Natural killer cell (primary cell): Measurements from ENCODE around the gene PKP2. TPM values are rescaled to one million over a fixed set of nuclear protein-coding genes. Genes with fewer than 3 reads are reported as not detected.

Experiments
- ATAC-seq, 3 donors: fragments of 150-1000 bp in 2 of 3; fragments of 200-7000 bp in 1 of 3; cut with Tn5 transposase; 1 replicate in 1 of 3; 2 replicates in 2 of 3; pipeline ENCODE4 v1.10.0; 2021; ENCODE audit warnings: mild to moderate bottlenecking in 2 of 3, moderate library complexity in 2 of 3
- DNase-seq, 2 donors: peaks; one replicate each; pipeline versions ENCODE4 v3.0.0 to v3.0.0-alpha.2; 2013 to 2021; ENCODE audit warnings: mixed read lengths in 1 of 2
- H3K27ac ChIP-seq: one replicate; pipeline ENCODE4 v1.5.1; 2013; ENCODE audit warnings: mild to moderate bottlenecking, low read length
- H3K27me3 ChIP-seq: one replicate; pipeline ENCODE4 v1.6.1; 2013; ENCODE audit warnings: low read length; ENCODE audit not compliant: control insufficient read depth, insufficient read depth
- H3K36me3 ChIP-seq: one replicate; pipeline ENCODE4 v1.6.1; 2013; ENCODE audit warnings: low read length; ENCODE audit not compliant: control insufficient read depth, insufficient read depth
- H3K4me1 ChIP-seq: one replicate; pipeline ENCODE4 v1.6.1; 2013; ENCODE audit warnings: low read length; ENCODE audit not compliant: control insufficient read depth, insufficient read depth
- H3K4me3 ChIP-seq: one replicate; pipeline ENCODE4 v1.5.1; 2013; ENCODE audit warnings: low read length
- H3K9me3 ChIP-seq: one replicate; pipeline ENCODE4 v1.6.1; 2013; ENCODE audit warnings: low read length; ENCODE audit not compliant: control insufficient read depth, insufficient read depth
- H3K27ac Mint-ChIP-seq, 2 donors: one replicate each; pipeline ENCODE4 v1.8.0; 2022; ENCODE audit warnings: mild to moderate bottlenecking in 2 of 2, mixed read lengths in 2 of 2, moderate library complexity in 1 of 2
- H3K27me3 Mint-ChIP-seq, 2 donors: one replicate each; pipeline ENCODE4 v1.8.0; 2022; ENCODE audit warnings: low read depth in 2 of 2, mixed read lengths in 2 of 2
- H3K36me3 Mint-ChIP-seq: one replicate; pipeline ENCODE4 v1.8.0; 2022; ENCODE audit warnings: mixed read lengths
- H3K4me1 Mint-ChIP-seq, 2 donors: one replicate each; pipeline ENCODE4 v1.8.0; 2022; ENCODE audit warnings: mixed read lengths in 2 of 2
- H3K4me3 Mint-ChIP-seq: one replicate; pipeline ENCODE4 v1.8.0; 2022; ENCODE audit warnings: mild to moderate bottlenecking, moderate library complexity, mixed read lengths
- H3K9me3 Mint-ChIP-seq, 2 donors: one replicate each; pipeline ENCODE4 v1.8.0; 2022; ENCODE audit warnings: mixed read lengths in 2 of 2
- WGBS: methylation state at CpG from one replicate; pipeline ENCODE4 v1.1.7; 2013; ENCODE audit warnings: missing lambda C conversion rate; ENCODE audit not compliant: insufficient coverage; 5-methylcytosine and 5-hydroxymethylcytosine counted together
- intact Hi-C: fragments of 100-400 bp; cut with micrococcal nuclease; formaldehyde crosslinking; loops from one replicate; pipeline ENCODE4 v1.14.2; 2022
- total RNA-seq, 4 donors: library from RNA; stranded (reverse); fragments of 120-200 nt in 1 of 4; gene quantifications; one replicate each; pipeline versions ENCODE4 v1.2.3 to v1.2.4, GENCODE V29; 2013 to 2022
- TF ChIP-seq, protein P1 (sequence below): fragments of 200-600 bp; IDR thresholded peaks from one replicate; pipeline ENCODE4 v1.8.0; 2022; ENCODE audit warnings: antibody characterized with exemption

The PKP2 gene
- total RNA-seq, 3 donors from 2014 or later (not counting 1 experiment from before 2014, with no cell fraction given): 0.16 to 1.8 (median 0.52) TPM

DNA sequence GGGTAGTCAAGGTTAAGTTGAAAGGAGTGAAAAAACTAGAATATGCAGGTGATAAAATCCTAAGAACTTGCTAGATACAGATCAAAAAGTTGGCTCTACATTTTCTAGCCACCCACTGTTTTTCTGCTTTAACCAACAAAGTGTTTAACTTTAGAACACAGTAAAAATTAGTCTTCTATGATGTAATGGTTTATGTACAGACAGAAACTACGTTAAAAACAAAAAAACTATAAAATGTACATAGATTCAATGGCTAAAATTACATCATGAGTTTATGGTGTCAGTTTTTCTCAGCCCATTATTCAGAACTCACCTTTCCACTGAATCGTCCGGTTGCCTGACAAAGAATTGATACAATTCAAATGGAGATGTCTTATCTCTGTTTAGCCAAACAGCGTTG lies 143.0 kb downstream of the PKP2 start:
- intact Hi-C loops: no loop called here
- H3K27me3 Mint-ChIP-seq: no peaks in the 10 kb centered on the region
- H3K27ac ChIP-seq: no peak overlapping the region
- DNase-seq: no peak
- TF ChIP-seq, protein P1, sequence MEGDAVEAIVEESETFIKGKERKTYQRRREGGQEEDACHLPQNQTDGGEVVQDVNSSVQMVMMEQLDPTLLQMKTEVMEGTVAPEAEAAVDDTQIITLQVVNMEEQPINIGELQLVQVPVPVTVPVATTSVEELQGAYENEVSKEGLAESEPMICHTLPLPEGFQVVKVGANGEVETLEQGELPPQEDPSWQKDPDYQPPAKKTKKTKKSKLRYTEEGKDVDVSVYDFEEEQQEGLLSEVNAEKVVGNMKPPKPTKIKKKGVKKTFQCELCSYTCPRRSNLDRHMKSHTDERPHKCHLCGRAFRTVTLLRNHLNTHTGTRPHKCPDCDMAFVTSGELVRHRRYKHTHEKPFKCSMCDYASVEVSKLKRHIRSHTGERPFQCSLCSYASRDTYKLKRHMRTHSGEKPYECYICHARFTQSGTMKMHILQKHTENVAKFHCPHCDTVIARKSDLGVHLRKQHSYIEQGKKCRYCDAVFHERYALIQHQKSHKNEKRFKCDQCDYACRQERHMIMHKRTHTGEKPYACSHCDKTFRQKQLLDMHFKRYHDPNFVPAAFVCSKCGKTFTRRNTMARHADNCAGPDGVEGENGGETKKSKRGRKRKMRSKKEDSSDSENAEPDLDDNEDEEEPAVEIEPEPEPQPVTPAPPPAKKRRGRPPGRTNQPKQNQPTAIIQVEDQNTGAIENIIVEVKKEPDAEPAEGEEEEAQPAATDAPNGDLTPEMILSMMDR: no peak
- peak overlapping the region; percentile 64 for H3K4me3 Mint-ChIP-seq
- peaks cover 39% of the 10 kb centered on the region for H3K36me3 ChIP-seq
- no peaks in the 10 kb centered on the region for H3K27me3 ChIP-seq
- H3K9me3 Mint-ChIP-seq: no peaks in the 10 kb centered on the region
- WGBS: 93% methylated on average over 3 of the region's 4 CpGs
- no peaks in the 10 kb centered on the region for H3K36me3 Mint-ChIP-seq
- no peak for ATAC-seq
- H3K27ac Mint-ChIP-seq: peak overlapping the region; percentile 85 to 88
- H3K9me3 ChIP-seq: no peaks in the 10 kb centered on the region
- no peak overlapping the region for H3K4me3 ChIP-seq
- peaks cover 16 to 17% of the 10 kb centered on the region in 2 donors for H3K4me1 Mint-ChIP-seq
- peaks cover 14% of the 10 kb centered on the region for H3K4me1 ChIP-seq

DNA sequence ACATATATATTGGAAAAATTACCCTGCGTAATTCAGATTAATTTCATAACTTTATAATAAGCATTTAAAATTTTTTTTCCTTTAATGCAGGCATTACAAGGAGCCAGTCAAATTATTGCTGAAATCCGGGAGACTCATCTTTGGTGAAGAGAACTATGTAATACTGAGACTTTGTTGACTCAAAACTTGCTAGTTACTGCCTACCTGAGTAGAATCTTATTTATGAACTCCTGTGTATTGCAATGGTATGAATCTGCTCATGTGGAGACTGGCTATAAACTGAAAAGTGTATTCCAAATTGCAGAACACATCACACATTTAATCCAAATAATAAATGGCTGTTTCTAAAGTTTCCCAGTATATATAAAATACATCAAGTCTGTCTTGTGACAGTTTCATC lies 153.3 kb downstream of the PKP2 start:
- intact Hi-C loops: no loop called here
- Mint-ChIP-seq H3K4me3 (no peak overlapping the region), H3K36me3 (peaks cover 14% of the 10 kb centered on the region), H3K27ac (no peak overlapping the region), H3K4me1 (peaks cover 0 to 6% of the 10 kb centered on the region in 2 donors), H3K27me3 (no peaks in the 10 kb centered on the region), H3K9me3 (no peaks in the 10 kb centered on the region)
- no peaks in the 10 kb centered on the region for H3K27me3 ChIP-seq
- ATAC-seq (no peak), DNase-seq (no peak)
- no peak overlapping the region for H3K27ac ChIP-seq
- H3K9me3 ChIP-seq: no peaks in the 10 kb centered on the region
- 100% methylated on average over 1 of the region's 2 CpGs for WGBS
- peaks cover 79% of the 10 kb centered on the region for H3K36me3 ChIP-seq
- no peak overlapping the region for H3K4me3 ChIP-seq
- H3K4me1 ChIP-seq: no peaks in the 10 kb centered on the region
- TF ChIP-seq, protein P1: no peak

DNA sequence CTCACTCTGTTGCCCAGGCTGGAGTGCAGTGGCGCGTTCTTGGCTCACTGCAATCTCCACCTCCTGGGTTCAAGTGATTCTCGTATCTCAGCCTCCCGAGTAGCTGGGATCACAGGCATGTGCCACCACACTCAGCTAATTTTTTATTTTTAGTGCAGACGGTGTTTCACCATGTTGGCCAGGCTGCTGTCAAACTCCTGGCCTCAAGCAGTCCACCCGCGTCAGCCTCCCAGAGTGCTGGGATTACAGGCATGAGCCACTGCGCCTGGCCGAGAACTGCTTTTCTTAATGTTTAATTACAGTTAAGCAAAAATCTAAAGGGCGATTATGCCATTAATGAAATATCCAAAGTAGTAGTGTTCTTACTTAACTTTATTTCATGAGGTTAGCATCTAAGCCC lies 154.4 kb downstream of the PKP2 start:
- H3K4me1 Mint-ChIP-seq: peaks cover 0 to 6% of the 10 kb centered on the region in 2 donors
- no peak overlapping the region for H3K27ac Mint-ChIP-seq
- H3K4me3 Mint-ChIP-seq: no peak overlapping the region
- ATAC-seq: no peak
- Histone ChIP-seq H3K4me3 (no peak overlapping the region), H3K27ac (no peak overlapping the region), H3K4me1 (no peaks in the 10 kb centered on the region), H3K36me3 (peaks cover 80% of the 10 kb centered on the region), H3K27me3 (no peaks in the 10 kb centered on the region), H3K9me3 (no peaks in the 10 kb centered on the region)
- 98% methylated on average over 10 of the region's 10 CpGs for WGBS
- H3K27me3 Mint-ChIP-seq: no peaks in the 10 kb centered on the region
- intact Hi-C loops: no loop called here
- TF ChIP-seq, protein P1: no peak
- H3K9me3 Mint-ChIP-seq: no peaks in the 10 kb centered on the region
- DNase-seq: no peak
- H3K36me3 Mint-ChIP-seq: peaks cover 7% of the 10 kb centered on the region

Other genes with a start within 250 kb of the PKP2 start
- 10 to 100 TPM; 69.2 to 84.9 (median 81.0) TPM for gene DNM1L, start 217.5 kb downstream of the PKP2 start, total RNA-seq
- gene YARS2, start 140.9 kb downstream of the PKP2 start, total RNA-seq: 10 to 100 TPM in 1 of 3 donors, 1 to 10 TPM in 2; 9.2 to 15.9 (median 9.3) TPM